ENCODE results near the gene LDAH. TPM values are rescaled to one million over a fixed set of nuclear protein-coding genes. Genes with fewer than 3 reads are reported as not detected.

Gene LDAH
- polyA plus RNA-seq, 1 experiment, result 31.4 TPM

- TF ChIP-seq CTCF (IDR thresholded peaks at IDR 0.05; ENCODE audit: low read depth, low read length), result no peak
- H3K9me3 ChIP-seq (ENCODE audit: control insufficient read depth, insufficient read depth, low read length), result no peaks in the 10 kb centered on the region
- H3K4me3 ChIP-seq (ENCODE audit: low read depth, low read length), result peak overlapping the region; percentile 92
- POLR2A ChIA-PET, result interaction anchor here (1.9 to 3.4 kb wide), 2 partner anchors 203 kb away, joined by 14 to 15 read pairs; partner anchors contain the start of gene RHOB
- H3K27me3 ChIP-seq (ENCODE audit: control insufficient read depth, insufficient read depth, low read length), result peaks cover 5% of the 10 kb centered on the region
- CTCF ChIA-PET, result interaction anchor here (0.8 to 6.4 kb wide), 17 partner anchors 9 to 323 kb away, joined by 3 to 40 read pairs (median 10); no protein-coding TSS in a partner anchor
- H3K27ac ChIP-seq (ENCODE audit: low read depth, low read length), result no peak overlapping the region
- DNase-seq (ENCODE audit: low read depth, low spot score), result no peak
Measured at GRCh38 chr2:20649976-20650375, 172.9 kb downstream of the LDAH start.

DNA sequence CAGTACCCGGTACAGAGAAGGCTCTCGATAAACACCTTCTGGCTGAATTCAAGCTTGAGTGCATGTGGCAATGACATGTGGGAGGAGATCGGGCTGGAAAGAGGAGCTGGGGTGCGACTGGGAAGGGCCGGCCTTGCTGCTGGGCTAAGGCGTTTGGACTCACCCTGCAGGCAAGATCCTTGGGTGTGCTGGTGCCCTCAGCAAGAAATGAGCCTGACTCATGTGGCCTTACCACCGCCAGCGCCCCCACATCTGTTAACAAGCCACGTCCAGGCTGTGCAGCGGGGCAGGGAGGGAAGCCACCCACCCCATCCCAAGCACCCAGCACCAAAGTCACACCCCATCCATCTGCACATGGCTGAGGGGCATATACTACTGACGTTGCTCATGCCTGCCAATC is 173.3 kb downstream of the LDAH start:
- Histone ChIP-seq H3K4me3 (ENCODE audit: low read depth, low read length) (peak overlapping the region; percentile 25), H3K27me3 (ENCODE audit: control insufficient read depth, insufficient read depth, low read length) (peaks cover 3% of the 10 kb centered on the region), H3K9me3 (ENCODE audit: control insufficient read depth, insufficient read depth, low read length) (no peaks in the 10 kb centered on the region), H3K27ac (ENCODE audit: low read depth, low read length) (no peak overlapping the region)
- no peak for TF ChIP-seq CTCF (IDR thresholded peaks at IDR 0.05; ENCODE audit: low read depth, low read length)
- no peak for DNase-seq (ENCODE audit: low read depth, low spot score)
- POLR2A ChIA-PET, result interaction anchor here (0.5 to 3.4 kb wide), 2 partner anchors 203 to 205 kb away, joined by 3 to 15 read pairs; partner anchors contain the start of gene RHOB
- CTCF ChIA-PET, result interaction anchor here (1.0 to 6.4 kb wide), 5 partner anchors 12 to 271 kb away, joined by 3 to 40 read pairs (median 26); no protein-coding TSS in a partner anchor

DNA sequence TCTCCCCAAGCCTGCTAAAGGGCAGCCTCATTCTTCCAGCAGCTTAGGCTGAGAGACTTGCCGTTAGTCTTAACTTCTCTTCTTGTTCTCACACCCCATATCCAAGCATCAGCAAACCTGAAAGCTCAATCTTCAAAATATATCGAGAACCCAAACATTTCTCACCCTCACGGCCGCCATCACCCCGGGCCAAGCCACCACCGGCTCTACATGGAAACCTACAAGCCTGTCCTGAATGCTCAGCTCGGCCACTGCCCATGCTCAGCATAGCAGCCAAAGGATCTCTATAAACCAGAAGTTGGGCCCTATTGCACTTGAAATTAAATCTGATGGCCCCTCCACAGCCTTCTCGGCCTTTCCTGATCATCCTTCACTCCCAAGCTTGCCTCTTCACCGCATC is 174.1 kb downstream of the LDAH start:
- no peak overlapping the region for H3K4me3 ChIP-seq (ENCODE audit: low read depth, low read length)
- CTCF ChIA-PET, result interaction anchor here (1.0 to 6.4 kb wide), 7 partner anchors 31 to 271 kb away, joined by 3 to 40 read pairs (median 4); no protein-coding TSS in a partner anchor
- no peak overlapping the region for H3K27ac ChIP-seq (ENCODE audit: low read depth, low read length)

GRCh38 chr2:20648206-20648605 is 174.7 kb downstream of the LDAH start:
- POLR2A ChIA-PET, result interaction anchor here (3.4 kb wide), 1 partner anchor 201 kb away, joined by 15 read pairs; the partner anchor contains the start of gene RHOB
- no peak for DNase-seq (ENCODE audit: low read depth, low spot score)
- no peak overlapping the region for H3K4me3 ChIP-seq (ENCODE audit: low read depth, low read length)
- no peaks in the 10 kb centered on the region for H3K9me3 ChIP-seq (ENCODE audit: control insufficient read depth, insufficient read depth, low read length)
- H3K27me3 ChIP-seq (ENCODE audit: control insufficient read depth, insufficient read depth, low read length), result no peaks in the 10 kb centered on the region
- H3K27ac ChIP-seq (ENCODE audit: low read depth, low read length), result no peak overlapping the region
- CTCF ChIA-PET, result interaction anchor here (1.1 to 6.4 kb wide), 5 partner anchors 30 to 269 kb away, joined by 3 to 40 read pairs (median 6); no protein-coding TSS in a partner anchor
- TF ChIP-seq CTCF (IDR thresholded peaks at IDR 0.05; ENCODE audit: low read depth, low read length), result no peak

More for the DNA sequence above, 174.1 kb downstream of the LDAH start:
- Histone ChIP-seq H3K27me3 (ENCODE audit: control insufficient read depth, insufficient read depth, low read length) (no peaks in the 10 kb centered on the region), H3K9me3 (ENCODE audit: control insufficient read depth, insufficient read depth, low read length) (no peaks in the 10 kb centered on the region)
- DNase-seq (ENCODE audit: low read depth, low spot score), result no peak
- TF ChIP-seq CTCF (IDR thresholded peaks at IDR 0.05; ENCODE audit: low read depth, low read length), result no peak
- POLR2A ChIA-PET, result interaction anchor here (0.6 to 3.4 kb wide), 2 partner anchors 202 to 316 kb away, joined by 3 to 15 read pairs; partner anchors contain the start of gene RHOB

- DNase-seq (ENCODE audit: low read depth, low spot score), result no peak
- CTCF ChIA-PET, result interaction anchor here (1.1 to 6.4 kb wide), 4 partner anchors 30 to 269 kb away, joined by 3 to 40 read pairs (median 5); no protein-coding TSS in a partner anchor
Measured at GRCh38 chr2:20647738-20648137, 175.2 kb downstream of the LDAH start.

More at GRCh38 chr2:20647738-20648137, 175.2 kb downstream of the LDAH start:
- Histone ChIP-seq H3K9me3 (ENCODE audit: control insufficient read depth, insufficient read depth, low read length) (no peaks in the 10 kb centered on the region), H3K4me3 (ENCODE audit: low read depth, low read length) (no peak overlapping the region), H3K27ac (ENCODE audit: low read depth, low read length) (no peak overlapping the region), H3K27me3 (ENCODE audit: control insufficient read depth, insufficient read depth, low read length) (no peaks in the 10 kb centered on the region)
- TF ChIP-seq CTCF (IDR thresholded peaks at IDR 0.05; ENCODE audit: low read depth, low read length), result no peak
- POLR2A ChIA-PET, result interaction anchor here (3.4 kb wide), 1 partner anchor 201 kb away, joined by 15 read pairs; the partner anchor contains the start of gene RHOB
